IMR-90 (cell line): ENCODE data around the gene CNTFR. TPM values are rescaled to one million over a fixed set of nuclear protein-coding genes. Genes with fewer than 3 reads are reported as not detected.

Experiments
- ATAC-seq: fragments of 200-7000 bp; cut with Tn5 transposase; 2 replicates; pipeline ENCODE4 v1.9.1; 2020; ENCODE audit warnings: low read depth, mild to moderate bottlenecking, moderate library complexity
- BruUV-seq: library from RNA; stranded (reverse); fragments of 400-500 nt; replicated peaks from 2 replicates; lab custom pipeline; 2021; lab: Mats Ljungman, UMichigan
- CTCF ChIA-PET: fragments of 300-600 bp; formaldehyde crosslinking; extraction: SDS; loops from one replicate; lab custom pipeline; 2021; ENCODE audit warnings: antibody characterized with exemption; lab: Yijun Ruan, JAX
- POLR2A ChIA-PET: fragments of 300-600 bp; sonication (Branson Sonifier 250); formaldehyde crosslinking; loops from one replicate; lab custom pipeline; 2022; ENCODE audit warnings: antibody characterized with exemption; ENCODE audit not compliant: unreplicated experiment; lab: Charles Lee
- DNase-seq: peaks from one replicate; pipeline ENCODE4 v3.0.0; 2013
- H2AFZ ChIP-seq: replicated peaks from 2 replicates; pipeline ENCODE3; 2013; ENCODE audit warnings: low read length, mild to moderate bottlenecking; ENCODE audit not compliant: poor library complexity
- H2AK5ac ChIP-seq: 2 replicates; pipeline ENCODE4 v1.6.1; 2013; ENCODE audit warnings: low read depth, low read length, inconsistent platforms
- H2AK9ac ChIP-seq: replicated peaks from 2 replicates; pipeline ENCODE3; 2013; ENCODE audit warnings: mild to moderate bottlenecking, low read depth, low read length, moderate library complexity; ENCODE audit not compliant: poor library complexity
- H2BK120ac ChIP-seq: 2 replicates; pipeline ENCODE4 v1.6.1; 2013; ENCODE audit warnings: low read depth, low read length, inconsistent platforms
- H2BK15ac ChIP-seq: 3 replicates; pipeline ENCODE4 v1.6.1; 2013; ENCODE audit warnings: low read depth, low read length, inconsistent platforms
- H2BK20ac ChIP-seq: 2 replicates; pipeline ENCODE4 v1.6.1; 2013; ENCODE audit warnings: low read depth, mild to moderate bottlenecking, inconsistent platforms, low read length, moderate library complexity
- H2BK5ac ChIP-seq: 2 replicates; pipeline ENCODE4 v1.6.1; 2013; ENCODE audit warnings: mild to moderate bottlenecking, low read depth, low read length, inconsistent platforms; ENCODE audit not compliant: poor library complexity, severe bottlenecking
- H3K14ac ChIP-seq: replicated peaks from 2 replicates; pipeline ENCODE4 v1.6.1; 2013; ENCODE audit warnings: low read depth, low read length, inconsistent platforms
- H3K18ac ChIP-seq: 2 replicates; pipeline ENCODE4 v1.6.1; 2013; ENCODE audit warnings: low read depth, low read length, control low read depth
- H3K23ac ChIP-seq: 2 replicates; pipeline ENCODE4 v1.6.1; 2013; ENCODE audit warnings: low read depth, low read length, inconsistent platforms
- H3K27ac ChIP-seq: 2 replicates; pipeline ENCODE4 v1.5.1; 2013; ENCODE audit warnings: mild to moderate bottlenecking, control low read depth, low read length; ENCODE audit not compliant: insufficient read depth
- H3K27me3 ChIP-seq: 2 replicates; pipeline ENCODE4 v1.6.1; 2013; ENCODE audit warnings: low read length; ENCODE audit not compliant: control insufficient read depth, insufficient read depth
- H3K36me3 ChIP-seq: 2 replicates; pipeline ENCODE4 v1.6.1; 2013; ENCODE audit warnings: low read length, mixed read lengths; ENCODE audit not compliant: control insufficient read depth, insufficient read depth
- H3K4ac ChIP-seq: 2 replicates; pipeline ENCODE4 v1.6.1; 2013; ENCODE audit warnings: low read depth, low read length, inconsistent platforms
- H3K4me1 ChIP-seq: 2 replicates; pipeline ENCODE4 v1.6.1; 2013; ENCODE audit warnings: low read length, mixed read lengths; ENCODE audit not compliant: control insufficient read depth, insufficient read depth
- H3K4me2 ChIP-seq: 2 replicates; pipeline ENCODE4 v1.6.1; 2013; ENCODE audit warnings: low read depth, mild to moderate bottlenecking, control low read depth, low read length, moderate library complexity
- H3K4me3 ChIP-seq: 2 replicates; pipeline ENCODE4 v1.5.1; 2013; ENCODE audit warnings: low read depth, mild to moderate bottlenecking, control low read depth, low read length, moderate library complexity; ENCODE audit not compliant: insufficient read depth
- H3K56ac ChIP-seq: 2 replicates; pipeline ENCODE4 v1.6.1; 2013; ENCODE audit warnings: low read length, inconsistent platforms; ENCODE audit not compliant: insufficient read depth; ENCODE audit errors: extremely low read depth
- H3K79me1 ChIP-seq, 2 experiments: 2 replicates each; pipeline ENCODE4 v1.6.1; 2013; ENCODE audit warnings: low read length in 2 of 2, inconsistent platforms in 1 of 2, low read depth in 1 of 2
- H3K9ac ChIP-seq: 2 replicates; pipeline ENCODE4 v1.6.1; 2013; ENCODE audit warnings: low read depth, low read length, control low read depth
- H3K9me1 ChIP-seq: 2 replicates; pipeline ENCODE4 v1.6.1; 2013; ENCODE audit warnings: low read length, inconsistent platforms; ENCODE audit not compliant: insufficient read depth
- H3K9me3 ChIP-seq: 2 replicates; pipeline ENCODE4 v1.6.1; 2013; ENCODE audit warnings: low read length; ENCODE audit not compliant: control insufficient read depth, insufficient read depth
- H4K20me1 ChIP-seq: 2 replicates; pipeline ENCODE4 v1.6.1; 2013; ENCODE audit warnings: low read length, inconsistent platforms; ENCODE audit not compliant: insufficient read depth
- H4K5ac ChIP-seq: 2 replicates; pipeline ENCODE4 v1.6.1; 2013; ENCODE audit warnings: mild to moderate bottlenecking, low read depth, low read length, control low read depth
- H4K8ac ChIP-seq, 2 experiments: 2 replicates each; pipeline ENCODE4 v1.6.1; 2013; ENCODE audit warnings: low read depth in 2 of 2, low read length in 2 of 2, control low read depth in 1 of 2, inconsistent platforms in 1 of 2
- H4K91ac ChIP-seq: 2 replicates; pipeline ENCODE4 v1.6.1; 2013; ENCODE audit warnings: low read depth, low read length, inconsistent platforms; ENCODE audit not compliant: insufficient read depth
- BHLHE40 ChIP-seq: fragments of 150-350 bp; IDR thresholded peaks from 2 replicates; pipeline ENCODE4 v1.6.1; 2016; ENCODE audit warnings: mild to moderate bottlenecking, low read depth, low read length
- FOS ChIP-seq: fragments of 150-350 bp; IDR thresholded peaks from 2 replicates; pipeline ENCODE4 v1.6.1; 2016; ENCODE audit warnings: low read depth, low read length
- POLR2A ChIP-seq: IDR thresholded peaks from 2 replicates; pipeline ENCODE4 v1.6.1; 2012; ENCODE audit warnings: mild to moderate bottlenecking, low read depth, low read length
- RAD21 ChIP-seq: IDR thresholded peaks from 2 replicates; pipeline ENCODE4 v1.6.1; 2012; ENCODE audit warnings: low read length, improper control_type of control experiment
- WGBS, 2 experiments: methylation state at CpG; one replicate each; pipeline versions ENCODE4 v1.1.5 to v1.1.7; 2013; ENCODE audit warnings: missing lambda C conversion rate in 2 of 2; ENCODE audit not compliant: insufficient read length in 1 of 2; ENCODE audit errors: extremely low coverage in 2 of 2; 5-methylcytosine and 5-hydroxymethylcytosine counted together
- dilution Hi-C: fragments of 300-500 bp; cut with HindIII; formaldehyde crosslinking; loops from one replicate; pipeline ENCODE4 v1.14.3; 2018; ENCODE audit warnings: low sequenced_read_pairs; ENCODE audit not compliant: unreplicated experiment
- in situ Hi-C: fragments of 300-500 bp; cut with MboI; formaldehyde crosslinking; loops from 3 replicates; pipeline ENCODE4 v1.14.3; 2019; ENCODE audit warnings: low sequenced_read_pairs, inconsistent platforms, mixed read lengths
- intact Hi-C: fragments of 100-400 bp; cut with micrococcal nuclease; formaldehyde crosslinking; loops from 2 replicates; pipeline ENCODE4 v1.10.0; 2022
- polyA plus RNA-seq, 3 experiments: library from polyadenylated mRNA; depleted of rRNA; stranded (reverse); fragments of >200 nt; gene quantifications; 2 replicates each; pipeline ENCODE4 v1.2.3, GENCODE V29; 2012; ENCODE audit warnings: low replicate concordance in 1 of 3
- total RNA-seq: library from RNA; depleted of rRNA; stranded (reverse); fragments of >200 nt; gene quantifications from 2 replicates; pipeline ENCODE4 v1.2.3, GENCODE V29; 2012

The CNTFR gene
- total and polyA plus RNA-seq, 2 of the 4 experiments (the other 2 are of a cell fraction), result not detected

GRCh38 chr9:34610434-34611206 is 21.1 kb upstream of the CNTFR start:
- Histone ChIP-seq H4K91ac (no peak overlapping the region), H3K4me2 (peak overlapping the region; percentile 87; the same call in 1 of the 2 replicates), H3K23ac (0 out of 2 replicates have a peak overlapping the region, but pooled peaks have one; percentile 90), H3K9me3 (no peaks in the 10 kb centered on the region), H3K4ac (no peak overlapping the region), H3K9me1 (peaks cover 12% of the 10 kb centered on the region), H3K27ac (no peak overlapping the region), H3K4me3 (no peak overlapping the region), H3K18ac (no peak overlapping the region), H3K14ac (peak overlapping the region; percentile 98; the same call in 1 of the 2 replicates), H2BK20ac (no peak overlapping the region), H4K5ac (no peak overlapping the region), H2BK120ac (no peak overlapping the region), H2AK5ac (peak overlapping the region; percentile 75), H3K4me1 (peaks cover 6% of the 10 kb centered on the region; the same call in 1 of the 2 replicates), H3K79me1 (peaks cover 8 to 18% of the 10 kb centered on the region in 2 experiments; a peak in 3 of 4 replicates), H3K27me3 (peaks cover 9% of the 10 kb centered on the region), H3K56ac (no peak overlapping the region), H2AFZ (peak overlapping the region; percentile 49), H4K8ac (no peak overlapping the region), H2BK15ac (no peak overlapping the region), H3K9ac (no peak overlapping the region), H4K20me1 (no peaks in the 10 kb centered on the region), H3K36me3 (peaks cover 9% of the 10 kb centered on the region), H2AK9ac (peak overlapping the region; percentile 90), H2BK5ac (no peak overlapping the region)
- in situ Hi-C loops, result no loop called here
- TF ChIP-seq RAD21 (no peak), POLR2A (no peak), FOS (no peak), BHLHE40 (no peak)
- no peak for ATAC-seq
- BruUV-seq, result no TSS peak
- ChIA-PET POLR2A (interaction anchor here (0.6 kb wide), 1 partner anchor 1927 kb away, joined by 4 read pairs; no protein-coding TSS in a partner anchor), CTCF (no interaction called here)
- 95% methylated on average over 7 of the region's 20 CpGs; no CpG with 5 or more reads in 1 of the 2 experiments for WGBS, 2 experiments
- DNase-seq, result no peak
- intact Hi-C loops, result no loop called here
- dilution Hi-C loops, result no loop called here
